HepG2 (cell line): Measurements from ENCODE around the gene DHX8. TPM values are rescaled to one million over a fixed set of nuclear protein-coding genes. Genes with fewer than 3 reads are reported as not detected.

ENCODE experiments used
- AKAP8 ChIP-seq: sonication (generic); formaldehyde crosslinking; IDR thresholded peaks from 2 replicates; pipeline ENCODE4 v1.5.1; 2020; ENCODE audit warnings: mild to moderate bottlenecking, missing genetic modification reagents
- CBX5 ChIP-seq: sonication (generic); formaldehyde crosslinking; IDR thresholded peaks from 2 replicates; pipeline ENCODE4 v1.4.0; 2020; ENCODE audit warnings: missing genetic modification reagents, borderline replicate concordance
- CTCF ChIP-seq: sonication (generic); formaldehyde crosslinking; IDR thresholded peaks from 2 replicates; pipeline ENCODE4 v1.5.0; 2020; ENCODE audit warnings: mild to moderate bottlenecking, missing genetic modification reagents, moderate library complexity
- DMAP1 ChIP-seq: IDR thresholded peaks from 2 replicates; pipeline ENCODE4 v1.6.1; 2016
- DPF2 ChIP-seq: sonication (generic); formaldehyde crosslinking; IDR thresholded peaks from 2 replicates; pipeline ENCODE4 v1.4.0; 2020; ENCODE audit warnings: mild to moderate bottlenecking, low read depth, missing genetic modification reagents, borderline replicate concordance
- FOXP4 ChIP-seq: sonication (generic); formaldehyde crosslinking; IDR thresholded peaks from 2 replicates; pipeline ENCODE4 v1.4.0; 2020; ENCODE audit warnings: missing genetic modification reagents
- GLMP ChIP-seq: sonication (generic); formaldehyde crosslinking; IDR thresholded peaks from 2 replicates; pipeline ENCODE4 v1.9.0; 2021; ENCODE audit warnings: missing genetic modification reagents, mild to moderate bottlenecking, borderline replicate concordance
- HCFC1 ChIP-seq: fragments of 150-350 bp; IDR thresholded peaks from 2 replicates; pipeline ENCODE4 v1.6.1; 2014; ENCODE audit warnings: low read depth, low read length
- HDAC2 ChIP-seq: sonication (generic); formaldehyde crosslinking; IDR thresholded peaks from 2 replicates; pipeline ENCODE4 v1.4.0; 2020; ENCODE audit warnings: missing genetic modification reagents
- MLLT10 ChIP-seq: sonication (generic); formaldehyde crosslinking; IDR thresholded peaks from 2 replicates; pipeline ENCODE4 v1.4.0; 2020; ENCODE audit warnings: missing genetic modification reagents
- MXI1 ChIP-seq: IDR thresholded peaks from 3 replicates; pipeline ENCODE4 v1.6.1; 2012; ENCODE audit warnings: low read depth, low read length, inconsistent platforms, borderline replicate concordance
- NCOA2 ChIP-seq: sonication (generic); formaldehyde crosslinking; IDR thresholded peaks from 2 replicates; pipeline ENCODE4 v1.8.0; 2022; ENCODE audit warnings: inconsistent platforms
- NFATC3 ChIP-seq: sonication (generic); formaldehyde crosslinking; IDR thresholded peaks from 2 replicates; pipeline ENCODE4 v1.5.1; 2020; ENCODE audit warnings: mild to moderate bottlenecking, missing genetic modification reagents
- NFYB ChIP-seq: sonication (generic); formaldehyde crosslinking; IDR thresholded peaks from 2 replicates; pipeline ENCODE4 v1.4.0; 2020; ENCODE audit warnings: missing genetic modification reagents
- POLR2AphosphoS2 ChIP-seq: IDR thresholded peaks from 2 replicates; pipeline ENCODE4 v1.6.1; 2011; ENCODE audit warnings: low read depth, low read length, improper control_type of control experiment
- RARG ChIP-seq: sonication (generic); formaldehyde crosslinking; IDR thresholded peaks from 2 replicates; pipeline ENCODE4 v1.4.0; 2020; ENCODE audit warnings: low read depth, mild to moderate bottlenecking, missing genetic modification reagents
- REL ChIP-seq: sonication (generic); formaldehyde crosslinking; conservative IDR thresholded peaks from 2 replicates; pipeline ENCODE4 v1.8.0; 2022; ENCODE audit warnings: mild to moderate bottlenecking, missing genetic modification reagents, moderate library complexity
- RFX5 ChIP-seq: IDR thresholded peaks from 2 replicates; pipeline ENCODE4 v1.6.1; 2011; ENCODE audit warnings: low read depth, low read length, improper control_type of control experiment
- SIN3B ChIP-seq: fragments of 150-350 bp; IDR thresholded peaks from 2 replicates; pipeline ENCODE4 v1.6.1; 2014; ENCODE audit warnings: low read length
- SMARCE1 ChIP-seq: fragments of 450-650 bp; IDR thresholded peaks from 2 replicates; pipeline ENCODE4 v1.6.1; 2017; ENCODE audit warnings: borderline replicate concordance
- SNAPC2 ChIP-seq: sonication (generic); formaldehyde crosslinking; IDR thresholded peaks from 2 replicates; pipeline ENCODE4 v1.8.1; 2022; ENCODE audit warnings: mild to moderate bottlenecking, missing genetic modification reagents
- TERF1 ChIP-seq: sonication (generic); formaldehyde crosslinking; IDR thresholded peaks from 2 replicates; pipeline ENCODE4 v1.8.0; 2022; ENCODE audit warnings: mild to moderate bottlenecking, missing genetic modification reagents, moderate library complexity
- ZEB1 ChIP-seq: IDR thresholded peaks from 2 replicates; pipeline ENCODE4 v1.6.1; 2012; ENCODE audit warnings: mild to moderate bottlenecking, low read depth, inconsistent platforms; ENCODE audit not compliant: insufficient replicate concordance
- ZNF12 ChIP-seq: sonication (generic); formaldehyde crosslinking; IDR thresholded peaks from 2 replicates; pipeline ENCODE4 v1.5.0; 2020; ENCODE audit warnings: missing genetic modification reagents
- ZNF205 ChIP-seq: IDR thresholded peaks from 2 replicates; pipeline ENCODE4 v1.6.1; 2018; ENCODE audit warnings: missing biosample characterization, missing genetic modification reagents
- ZNF569 ChIP-seq: sonication (generic); formaldehyde crosslinking; IDR thresholded peaks from 2 replicates; pipeline ENCODE4 v1.5.0; 2020; ENCODE audit warnings: mild to moderate bottlenecking, missing genetic modification reagents, moderate library complexity, borderline replicate concordance
- ZNF598 ChIP-seq: sonication (generic); formaldehyde crosslinking; IDR thresholded peaks from 2 replicates; pipeline ENCODE4 v1.5.1; 2020; ENCODE audit warnings: mild to moderate bottlenecking, missing genetic modification reagents, borderline replicate concordance
- polyA plus RNA-seq, 8 experiments: library from polyadenylated mRNA; depleted of rRNA in 3 of 8; stranded (reverse) in 7 of 8; unstranded in 1 of 8; fragments of >200 nt; fragmentation: Illumina TruSeq in 4 of 8; extraction: Trizol in 4 of 8; gene quantifications; 2 replicates each; pipeline versions ENCODE4 v1.2.1 to v1.2.3, GENCODE V29; 2011 to 2016; ENCODE audit warnings: low read depth in 4 of 8, missing spikeins in 1 of 8, mixed read lengths in 1 of 8; ENCODE audit not compliant: insufficient read depth in 1 of 8
- total RNA-seq, 5 experiments: library from RNA; depleted of rRNA; stranded (reverse); fragments of >200 nt; fragmentation: Illumina TruSeq; extraction: Trizol; gene quantifications; 2 replicates each; pipeline ENCODE4 v1.2.3, GENCODE V29; 2016; ENCODE audit warnings: low read depth in 1 of 5

The DHX8 gene
- total and polyA plus RNA-seq, 2 of the 13 experiments (the other 11 are each of a cell fraction or from before 2014, with no cell fraction given) = 24.8 to 48.9 TPM

GRCh38 chr17:43559161-43559816, 75.5 kb downstream of the DHX8 start (continued):
- TF ChIP-seq FOXP4 (CRISPR knock-in tag) (peak; percentile 33), ZNF12 (CRISPR knock-in tag) (no peak), ZEB1 (peak; percentile 85), HDAC2 (CRISPR knock-in tag) (peak; percentile 69; the same call in 1 of the 2 replicates), HCFC1 (no peak), GLMP (CRISPR knock-in tag) (no peak), ZNF598 (CRISPR knock-in tag) (no peak; the same call in 1 of the 2 replicates), RFX5 (peak; percentile 61), NFATC3 (CRISPR knock-in tag) (no peak), NCOA2 (CRISPR knock-in tag) (peak; percentile 74), SIN3B (no peak), POLR2AphosphoS2 (no peak), SMARCE1 (no peak), SNAPC2 (CRISPR knock-in tag) (peak; percentile 82; the same call in 1 of the 2 replicates), DPF2 (CRISPR knock-in tag) (peak; percentile 71), ZNF569 (CRISPR knock-in tag) (no peak), CBX5 (CRISPR knock-in tag) (no peak; the same call in 1 of the 2 replicates), ZNF205 (no peak), CTCF (CRISPR knock-in tag) (no peak), REL (CRISPR knock-in tag) (no peak), DMAP1 (CRISPR knock-in tag) (peak; percentile 39; the same call in 1 of the 2 replicates), AKAP8 (CRISPR knock-in tag) (peak; percentile 68; the same call in 1 of the 2 replicates), RARG (CRISPR knock-in tag) (no peak), NFYB (CRISPR knock-in tag) (no peak), TERF1 (no peak), MXI1 (no peak), MLLT10 (CRISPR knock-in tag) (no peak)
